ENCODE measurements around the gene PARP1. TPM values are rescaled to one million over a fixed set of nuclear protein-coding genes. Genes with fewer than 3 reads are reported as not detected.

Gene PARP1
- total RNA-seq, 1 donor from 2014 or later: 86.3 TPM

DNA sequence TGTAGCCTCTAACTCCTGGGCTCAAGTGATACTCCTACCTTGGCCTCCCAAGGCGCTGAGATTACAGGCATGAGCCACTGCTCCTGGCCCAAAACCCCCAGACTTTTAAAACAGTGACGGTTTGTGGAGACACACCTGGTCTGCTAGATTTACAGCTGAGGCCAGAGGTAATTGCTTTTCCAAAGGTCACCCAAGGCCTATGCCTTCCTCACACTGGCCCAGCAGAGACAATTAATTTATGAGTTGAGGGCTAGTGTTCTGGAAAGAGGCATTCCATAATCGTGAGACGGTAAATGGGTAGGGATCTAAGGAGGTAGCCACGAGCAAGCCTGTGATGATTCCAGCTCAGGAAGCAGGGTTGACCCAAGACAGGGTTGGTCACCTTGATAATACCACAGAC lies 12.4 kb upstream of the PARP1 start:
- no peaks in the 10 kb centered on the region for H3K9me3 Mint-ChIP-seq (ENCODE audit: unreplicated experiment)
- TF ChIP-seq, protein P1, sequence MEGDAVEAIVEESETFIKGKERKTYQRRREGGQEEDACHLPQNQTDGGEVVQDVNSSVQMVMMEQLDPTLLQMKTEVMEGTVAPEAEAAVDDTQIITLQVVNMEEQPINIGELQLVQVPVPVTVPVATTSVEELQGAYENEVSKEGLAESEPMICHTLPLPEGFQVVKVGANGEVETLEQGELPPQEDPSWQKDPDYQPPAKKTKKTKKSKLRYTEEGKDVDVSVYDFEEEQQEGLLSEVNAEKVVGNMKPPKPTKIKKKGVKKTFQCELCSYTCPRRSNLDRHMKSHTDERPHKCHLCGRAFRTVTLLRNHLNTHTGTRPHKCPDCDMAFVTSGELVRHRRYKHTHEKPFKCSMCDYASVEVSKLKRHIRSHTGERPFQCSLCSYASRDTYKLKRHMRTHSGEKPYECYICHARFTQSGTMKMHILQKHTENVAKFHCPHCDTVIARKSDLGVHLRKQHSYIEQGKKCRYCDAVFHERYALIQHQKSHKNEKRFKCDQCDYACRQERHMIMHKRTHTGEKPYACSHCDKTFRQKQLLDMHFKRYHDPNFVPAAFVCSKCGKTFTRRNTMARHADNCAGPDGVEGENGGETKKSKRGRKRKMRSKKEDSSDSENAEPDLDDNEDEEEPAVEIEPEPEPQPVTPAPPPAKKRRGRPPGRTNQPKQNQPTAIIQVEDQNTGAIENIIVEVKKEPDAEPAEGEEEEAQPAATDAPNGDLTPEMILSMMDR (IDR thresholded peaks at IDR 0.05): no peak
- peaks cover 7% of the 10 kb centered on the region for H3K4me1 Mint-ChIP-seq (ENCODE audit: unreplicated experiment)
- H3K27me3 Mint-ChIP-seq (ENCODE audit: unreplicated experiment): peaks cover 12% of the 10 kb centered on the region
- DNase-seq (ENCODE audit: extremely low spot score, unreplicated experiment): no peak
- no peak overlapping the region for H3K27ac Mint-ChIP-seq (ENCODE audit: unreplicated experiment)
- no peaks in the 10 kb centered on the region for H3K36me3 Mint-ChIP-seq (ENCODE audit: unreplicated experiment)
- H3K4me3 Mint-ChIP-seq (ENCODE audit: unreplicated experiment): no peak overlapping the region

DNA sequence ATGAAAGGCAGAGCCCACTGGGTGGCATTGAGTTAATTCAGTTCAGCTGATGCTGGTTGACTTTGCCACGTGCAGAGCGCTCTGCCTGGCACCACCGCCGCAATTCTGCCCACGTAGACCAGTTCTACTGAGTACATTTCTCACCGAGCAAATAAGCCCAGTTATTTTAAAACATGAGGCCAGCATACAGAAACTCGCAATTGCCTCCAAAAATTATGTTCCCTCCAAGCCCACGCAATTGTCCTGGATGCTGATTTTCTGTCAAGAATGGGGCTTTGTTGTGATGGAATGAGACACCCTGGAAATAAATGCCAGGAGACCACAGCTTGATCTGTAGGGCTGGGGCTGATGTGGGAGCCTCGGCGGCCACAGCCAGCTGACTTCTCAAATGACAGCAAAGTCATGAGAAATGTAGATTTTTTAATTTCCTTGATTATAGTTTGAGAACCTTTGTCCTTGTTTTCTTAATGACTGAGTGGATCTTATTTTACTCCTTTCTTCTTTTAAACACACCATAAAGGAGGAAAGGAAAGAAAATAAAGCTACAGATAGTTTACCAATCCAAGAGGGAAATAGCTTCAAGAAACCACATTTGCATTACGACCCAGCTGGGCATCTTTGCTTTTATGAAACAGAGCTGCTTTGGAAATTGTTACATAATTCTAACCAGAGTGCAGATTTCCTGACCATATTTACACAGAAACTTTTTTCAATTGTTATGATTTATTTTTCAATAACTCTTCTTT lies 11.6 kb upstream of the PARP1 start:
- Mint-ChIP-seq H3K36me3 (ENCODE audit: unreplicated experiment) (no peaks in the 10 kb centered on the region), H3K4me1 (ENCODE audit: unreplicated experiment) (peaks cover 7% of the 10 kb centered on the region), H3K4me3 (ENCODE audit: unreplicated experiment) (no peak overlapping the region), H3K27ac (ENCODE audit: unreplicated experiment) (peak overlapping the region; percentile 45), H3K9me3 (ENCODE audit: unreplicated experiment) (no peaks in the 10 kb centered on the region), H3K27me3 (ENCODE audit: unreplicated experiment) (peaks cover 12% of the 10 kb centered on the region)
- TF ChIP-seq, protein P1 (IDR thresholded peaks at IDR 0.05): no peak
- no peak for DNase-seq (ENCODE audit: extremely low spot score, unreplicated experiment)

DNA sequence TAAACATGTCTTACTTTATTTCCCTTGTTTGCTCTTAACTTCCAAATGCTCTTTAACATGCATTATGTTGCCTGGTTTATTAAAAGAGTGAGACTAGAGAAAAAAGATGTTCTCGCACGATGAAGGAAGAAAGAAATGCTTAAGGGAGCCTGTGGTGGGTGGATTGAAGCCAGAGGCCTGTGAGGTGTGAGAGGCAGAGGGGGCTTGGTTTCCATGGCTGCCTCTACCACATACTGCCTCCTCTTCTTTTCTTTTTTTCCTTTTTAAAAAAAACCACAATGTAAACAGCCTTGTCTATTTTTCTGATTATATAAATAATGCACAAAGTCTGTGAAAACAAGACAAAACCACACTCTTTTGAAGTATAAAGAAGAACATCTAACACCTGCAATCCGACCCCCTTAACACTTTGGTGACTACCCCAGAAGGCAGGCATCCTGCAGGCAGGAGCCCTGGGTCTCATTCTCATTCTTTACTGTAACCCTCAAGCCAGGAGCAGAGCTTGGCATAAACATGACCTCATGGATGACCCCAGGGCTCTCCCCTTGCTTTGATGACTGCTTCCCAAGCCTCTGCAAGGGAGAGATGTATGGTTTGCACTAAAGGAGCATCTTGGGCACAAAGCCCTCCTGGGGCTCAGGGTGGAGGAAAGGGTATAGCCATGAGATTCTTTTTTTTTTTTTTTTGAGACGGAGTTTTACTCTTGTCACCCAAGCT lies 10.1 kb upstream of the PARP1 start:
- Mint-ChIP-seq H3K27ac (ENCODE audit: unreplicated experiment) (no peak overlapping the region), H3K27me3 (ENCODE audit: unreplicated experiment) (peaks cover 22% of the 10 kb centered on the region), H3K4me3 (ENCODE audit: unreplicated experiment) (no peak overlapping the region), H3K9me3 (ENCODE audit: unreplicated experiment) (no peaks in the 10 kb centered on the region), H3K4me1 (ENCODE audit: unreplicated experiment) (peaks cover 7% of the 10 kb centered on the region), H3K36me3 (ENCODE audit: unreplicated experiment) (no peaks in the 10 kb centered on the region)
- TF ChIP-seq, protein P1 (IDR thresholded peaks at IDR 0.05): no peak
- no peak for DNase-seq (ENCODE audit: extremely low spot score, unreplicated experiment)

DNA sequence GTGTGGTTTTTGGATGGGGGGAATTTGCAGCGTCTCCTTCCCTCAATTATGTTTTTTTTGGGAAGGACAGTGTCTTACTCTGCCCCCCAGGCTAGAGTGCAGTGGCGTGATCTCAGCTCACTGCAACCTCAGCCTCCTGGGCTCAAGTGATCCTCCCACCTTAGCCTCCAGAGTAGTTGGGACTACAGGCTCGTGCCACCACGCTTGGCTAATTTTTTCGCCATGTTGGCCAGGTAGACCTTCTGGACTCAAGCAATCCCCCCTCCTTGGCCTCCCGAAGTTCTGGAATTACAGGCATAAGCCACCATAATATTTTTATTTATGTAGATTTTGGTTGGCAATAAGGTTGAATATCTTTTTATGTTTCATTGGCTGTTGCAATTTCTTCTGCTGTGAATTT lies 9.5 kb upstream of the PARP1 start:
- no peak overlapping the region for H3K4me3 Mint-ChIP-seq (ENCODE audit: unreplicated experiment)
- H3K27me3 Mint-ChIP-seq (ENCODE audit: unreplicated experiment): peaks cover 26% of the 10 kb centered on the region
- no peak overlapping the region for H3K27ac Mint-ChIP-seq (ENCODE audit: unreplicated experiment)
- DNase-seq (ENCODE audit: extremely low spot score, unreplicated experiment): peak; percentile 65
- H3K4me1 Mint-ChIP-seq (ENCODE audit: unreplicated experiment): peaks cover 7% of the 10 kb centered on the region
- no peaks in the 10 kb centered on the region for H3K36me3 Mint-ChIP-seq (ENCODE audit: unreplicated experiment)
- TF ChIP-seq, protein P1 (IDR thresholded peaks at IDR 0.05): no peak
- H3K9me3 Mint-ChIP-seq (ENCODE audit: unreplicated experiment): no peaks in the 10 kb centered on the region

DNA sequence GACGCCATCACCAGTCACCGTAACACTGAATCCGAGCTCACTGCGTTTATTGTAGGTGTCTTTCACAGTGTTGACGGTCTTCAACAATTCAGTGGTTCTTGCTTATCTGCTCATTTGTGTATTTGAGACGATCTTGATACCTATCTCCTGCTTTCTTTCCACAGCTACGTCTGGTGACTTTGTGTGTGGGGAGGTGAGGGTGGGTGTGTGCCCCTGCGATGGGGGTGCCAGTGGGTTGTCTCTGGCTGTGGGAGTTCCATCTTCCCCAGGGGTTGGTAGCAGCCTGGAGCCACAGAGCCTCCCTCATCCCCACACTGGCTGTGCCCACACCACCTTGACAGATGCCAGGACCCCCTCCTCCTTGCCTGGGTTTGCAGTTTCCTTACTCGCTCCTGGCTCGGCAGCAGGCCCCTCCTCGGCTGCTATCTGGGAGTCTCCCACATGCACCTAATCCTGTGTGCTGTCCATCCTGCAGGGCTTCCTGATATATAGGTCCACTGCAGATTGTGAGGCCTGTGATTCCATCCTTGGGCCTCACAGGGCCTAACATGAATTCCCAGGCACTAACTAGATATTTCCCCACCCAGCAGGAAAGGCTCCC lies 6.3 kb upstream of the PARP1 start:
- H3K4me3 Mint-ChIP-seq (ENCODE audit: unreplicated experiment): no peak overlapping the region
- H3K27ac Mint-ChIP-seq (ENCODE audit: unreplicated experiment): no peak overlapping the region
- TF ChIP-seq, protein P1 (IDR thresholded peaks at IDR 0.05): no peak
- no peaks in the 10 kb centered on the region for H3K36me3 Mint-ChIP-seq (ENCODE audit: unreplicated experiment)
- no peaks in the 10 kb centered on the region for H3K9me3 Mint-ChIP-seq (ENCODE audit: unreplicated experiment)
- DNase-seq (ENCODE audit: extremely low spot score, unreplicated experiment): no peak
- H3K4me1 Mint-ChIP-seq (ENCODE audit: unreplicated experiment): peaks cover under 1% of the 10 kb centered on the region
- peaks cover 22% of the 10 kb centered on the region for H3K27me3 Mint-ChIP-seq (ENCODE audit: unreplicated experiment)
